GM13977 (cell line): Measurements from ENCODE around the gene BMPR2.

ENCODE experiments used
- DNase-seq: peaks from one replicate; pipeline ENCODE4 v3.0.0; 2012; ENCODE audit warnings: low spot score
- in situ Hi-C: fragments of 300-500 bp; cut with MboI; formaldehyde crosslinking; loops from one replicate; pipeline ENCODE4 v1.12.0; 2022; ENCODE audit warnings: low sequenced_read_pairs, low pct_unique_long_range_greater_than_20kb, mixed read lengths, inconsistent platforms; ENCODE audit not compliant: unreplicated experiment
- TF ChIP-seq, protein P1 (sequence below): IDR thresholded peaks from 2 replicates; pipeline ENCODE4 v1.5.1; 2012; ENCODE audit warnings: mild to moderate bottlenecking, control low read depth; ENCODE audit not compliant: insufficient read depth; ENCODE audit errors: extremely low read depth, missing control alignments

BMPR2 gene

DNA sequence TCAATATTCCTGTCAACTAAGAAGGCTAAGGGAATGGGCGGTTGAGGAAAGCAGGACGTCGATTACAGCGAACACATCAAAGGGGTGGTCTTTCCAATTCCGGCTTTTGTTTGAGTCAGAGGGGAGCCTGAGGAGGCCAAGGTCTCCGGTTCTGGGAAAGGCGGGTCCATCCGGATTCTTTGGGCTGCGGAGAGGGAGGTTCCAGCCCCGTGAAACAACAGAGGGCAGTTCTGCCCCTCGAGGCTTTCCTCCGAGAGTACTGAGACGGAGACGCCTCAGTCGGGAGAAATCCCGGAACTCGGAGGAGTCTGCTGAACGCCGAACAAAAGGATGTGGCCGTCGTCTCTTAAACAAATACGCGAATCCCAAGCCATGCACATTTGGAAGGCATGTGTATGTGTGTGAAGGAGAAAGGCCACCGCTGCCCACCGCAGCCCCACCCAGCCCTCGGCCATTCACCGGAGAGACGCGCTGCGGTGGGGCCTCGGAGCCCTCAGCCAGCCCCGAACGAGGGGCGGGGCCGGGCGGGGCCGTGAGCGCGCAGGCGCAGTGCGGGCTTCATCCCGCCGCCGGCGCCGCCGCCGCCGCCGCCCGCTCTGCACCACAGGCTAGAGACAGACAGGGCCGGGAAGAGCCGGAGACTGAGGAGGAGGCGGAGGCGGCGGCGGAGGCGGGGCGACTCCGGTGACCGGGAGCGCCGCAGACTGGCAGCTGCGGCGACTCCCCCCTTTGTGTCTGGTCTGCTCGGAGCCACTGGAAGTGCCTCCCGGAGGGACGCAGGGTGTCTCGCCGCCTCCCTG, at the start of gene BMPR2:
TSS of gene BMPR2 (plus strand) at position 719 of the 800 bp plus-strand sequence. CDS start 1,148 bp downstream, outside the sequence.
- peak; percentile 86 for DNase-seq
- TF ChIP-seq, protein P1, sequence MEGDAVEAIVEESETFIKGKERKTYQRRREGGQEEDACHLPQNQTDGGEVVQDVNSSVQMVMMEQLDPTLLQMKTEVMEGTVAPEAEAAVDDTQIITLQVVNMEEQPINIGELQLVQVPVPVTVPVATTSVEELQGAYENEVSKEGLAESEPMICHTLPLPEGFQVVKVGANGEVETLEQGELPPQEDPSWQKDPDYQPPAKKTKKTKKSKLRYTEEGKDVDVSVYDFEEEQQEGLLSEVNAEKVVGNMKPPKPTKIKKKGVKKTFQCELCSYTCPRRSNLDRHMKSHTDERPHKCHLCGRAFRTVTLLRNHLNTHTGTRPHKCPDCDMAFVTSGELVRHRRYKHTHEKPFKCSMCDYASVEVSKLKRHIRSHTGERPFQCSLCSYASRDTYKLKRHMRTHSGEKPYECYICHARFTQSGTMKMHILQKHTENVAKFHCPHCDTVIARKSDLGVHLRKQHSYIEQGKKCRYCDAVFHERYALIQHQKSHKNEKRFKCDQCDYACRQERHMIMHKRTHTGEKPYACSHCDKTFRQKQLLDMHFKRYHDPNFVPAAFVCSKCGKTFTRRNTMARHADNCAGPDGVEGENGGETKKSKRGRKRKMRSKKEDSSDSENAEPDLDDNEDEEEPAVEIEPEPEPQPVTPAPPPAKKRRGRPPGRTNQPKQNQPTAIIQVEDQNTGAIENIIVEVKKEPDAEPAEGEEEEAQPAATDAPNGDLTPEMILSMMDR = no peak
- in situ Hi-C loops = no loop called here

DNA sequence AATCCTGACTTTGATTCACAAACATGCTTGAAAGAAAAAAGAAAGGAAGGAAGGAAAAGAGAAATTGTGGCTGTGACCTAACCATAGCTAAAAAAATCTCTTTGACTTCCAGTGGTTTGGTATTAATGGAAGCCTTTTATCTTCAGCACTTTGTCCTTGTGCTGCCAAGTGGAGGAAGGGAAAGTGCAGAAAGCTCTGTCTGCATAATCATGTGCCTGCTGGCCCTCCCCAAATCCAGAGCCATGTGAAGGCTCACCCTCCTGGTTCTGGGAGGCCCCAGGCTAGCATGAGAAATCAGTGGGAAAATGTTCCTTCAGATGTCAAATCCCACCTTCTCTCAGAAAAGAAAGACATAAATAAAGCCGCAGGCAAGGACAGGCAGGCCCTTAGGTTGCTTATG, 48.3 kb upstream of the BMPR2 start:
- DNase-seq = no peak
- TF ChIP-seq, protein P1 = no peak
- in situ Hi-C loops = no loop called here

DNA sequence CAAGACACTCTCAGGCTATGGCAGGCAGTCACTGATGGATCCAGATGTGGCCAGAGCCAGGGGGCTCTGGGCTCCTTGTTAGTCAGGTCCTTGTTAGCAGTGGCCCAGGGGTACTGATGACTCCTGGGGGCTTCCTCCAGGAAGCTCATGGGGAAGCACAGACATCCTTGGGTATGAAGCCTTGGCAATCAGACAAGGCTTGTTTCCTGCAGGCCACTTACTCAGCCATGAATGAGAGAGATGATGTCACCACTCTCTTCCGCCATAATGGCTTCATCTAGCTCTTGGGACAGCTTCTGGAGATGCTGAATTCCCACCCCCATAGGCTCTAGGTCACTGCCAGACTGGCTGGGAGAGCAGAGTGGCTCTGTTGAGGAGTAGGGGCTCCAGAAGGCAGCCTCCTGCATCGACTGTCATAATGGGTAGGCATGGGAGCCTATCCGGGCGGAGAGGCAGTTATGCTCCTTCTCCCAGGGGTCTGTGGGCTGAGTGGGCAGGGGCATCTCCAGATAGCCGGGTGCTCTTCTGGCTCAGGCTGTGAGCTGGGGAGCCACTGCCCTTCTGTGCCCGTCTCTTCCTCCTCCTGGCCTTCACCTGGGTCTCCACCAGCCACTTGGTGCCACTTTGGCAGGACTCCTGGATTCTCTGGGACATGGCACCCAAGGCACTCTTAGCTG, 40.2 kb upstream of the BMPR2 start:
- TF ChIP-seq, protein P1 = no peak
- in situ Hi-C loops = no loop called here
- DNase-seq = no peak

DNA sequence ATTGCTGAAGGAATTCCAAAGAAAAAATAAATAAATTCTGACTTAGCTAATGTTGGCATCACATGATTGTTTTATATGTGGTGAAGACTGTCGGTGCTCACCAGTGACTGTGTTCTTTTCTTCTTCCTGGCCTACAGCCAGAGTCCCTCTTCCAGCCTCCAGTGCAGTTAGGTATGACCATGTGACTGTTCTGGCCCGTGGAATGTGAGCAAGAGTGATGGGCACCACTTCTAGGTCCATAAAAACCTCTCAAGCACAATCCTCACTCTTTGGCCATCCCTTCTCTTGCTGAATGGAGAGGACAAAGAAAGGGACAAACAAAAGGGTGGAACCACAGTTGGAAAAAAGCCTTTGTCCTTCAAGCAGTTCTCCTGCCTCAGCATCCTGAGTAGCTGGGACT, 39.0 kb upstream of the BMPR2 start:
- TF ChIP-seq, protein P1 = no peak
- in situ Hi-C loops = no loop called here

DNA sequence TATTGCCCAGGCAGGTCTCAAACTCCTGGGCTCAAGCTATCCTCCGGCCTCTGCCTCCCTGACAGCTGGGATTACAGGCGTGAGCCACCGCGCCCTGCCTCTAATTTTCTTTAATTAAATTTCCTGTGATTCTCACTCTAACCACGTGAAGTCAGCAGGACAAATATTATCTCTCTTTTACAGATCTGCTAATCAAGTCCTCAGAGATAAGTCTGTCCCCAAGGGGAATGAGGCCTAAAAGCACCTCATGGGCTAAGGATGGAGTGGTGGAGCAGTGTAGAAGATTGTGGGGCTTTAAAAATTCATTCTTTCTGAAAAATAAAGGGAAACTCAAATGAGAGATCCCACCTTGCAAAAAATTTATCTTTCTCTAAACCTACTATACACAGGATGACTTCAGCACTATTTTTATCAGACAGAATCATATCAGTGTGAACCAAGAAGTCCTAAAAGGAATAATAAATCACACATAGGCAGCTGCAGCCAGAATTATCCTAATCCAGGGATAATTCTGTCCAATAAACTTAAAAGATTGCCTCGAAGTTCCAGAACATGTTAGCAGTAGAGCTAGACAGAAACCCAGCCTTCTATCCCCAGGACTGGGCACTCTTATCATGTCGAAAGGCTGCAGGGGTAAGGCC, 38.3 kb upstream of the BMPR2 start:
- TF ChIP-seq, protein P1 = no peak
- DNase-seq = no peak
- in situ Hi-C loops = no loop called here

More for the DNA sequence above, 39.0 kb upstream of the BMPR2 start:
- no peak for DNase-seq

DNA sequence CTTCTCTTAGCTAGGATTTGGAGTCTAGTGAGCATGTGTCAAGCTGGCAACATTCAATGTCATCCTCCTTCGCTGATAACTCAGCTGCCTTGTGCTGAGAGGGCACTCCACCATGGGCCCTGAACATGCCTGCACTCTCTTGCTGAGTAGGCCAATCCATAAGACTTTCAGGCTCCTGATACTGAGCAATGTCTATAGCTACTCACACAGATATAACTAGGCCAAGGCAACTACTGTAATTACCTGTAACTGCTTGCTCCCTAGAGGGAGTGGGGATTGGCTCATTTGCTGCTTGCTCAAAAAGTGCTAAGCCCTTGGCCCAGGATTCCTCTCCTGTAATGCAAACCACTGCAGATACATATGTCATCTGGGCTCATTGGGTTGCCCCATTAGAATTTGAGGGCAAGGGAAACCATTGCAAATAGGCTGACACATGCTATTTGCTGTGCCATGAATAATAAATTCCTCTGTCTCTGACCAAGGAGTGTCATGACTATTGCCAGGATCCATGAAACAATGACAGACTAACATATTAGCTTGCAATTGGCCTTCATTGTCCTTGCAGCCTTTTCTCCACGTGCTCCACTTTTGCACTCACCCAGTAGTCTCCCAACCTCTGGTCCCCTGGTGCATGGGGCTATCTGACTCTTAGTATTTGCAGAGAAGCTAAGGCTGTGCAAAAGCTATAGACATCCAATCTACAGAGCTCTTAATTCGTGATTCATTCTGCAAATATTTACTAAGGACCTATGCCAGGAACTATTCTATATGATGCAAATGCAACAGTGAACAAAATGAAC, 36.9 kb upstream of the BMPR2 start:
- in situ Hi-C loops = no loop called here
- TF ChIP-seq, protein P1 = no peak
- DNase-seq = no peak
